Fibroblast of lung (primary cell): Measurements from ENCODE around the gene TM9SF4.

ENCODE experiments used
- CTCF ChIP-seq, 2 donors: IDR thresholded peaks in 1 of 2; conservative IDR thresholded peaks in 1 of 2; 1 replicate in 1 of 2; 2 replicates in 1 of 2; pipeline ENCODE4 v1.5.1; 2011 to 2012; ENCODE audit warnings: low read length in 2 of 2, control low read depth in 1 of 2, inconsistent platforms in 1 of 2, low read depth in 1 of 2, mild to moderate bottlenecking in 1 of 2
- EZH2 ChIP-seq: IDR thresholded peaks from 2 replicates; pipeline ENCODE4 v1.5.1; 2012; ENCODE audit warnings: low read length, control low read depth, mild to moderate bottlenecking; ENCODE audit errors: missing control alignments

- TF ChIP-seq EZH2: no peak
- no peak for TF ChIP-seq CTCF (conservative IDR thresholded peaks at IDR 0.05 in 1 of 2, IDR thresholded peaks at IDR 0.05 in 1 of 2; ENCODE audit: low read depth in 1 of 2, low read length in 2 of 2)
Observed at GRCh38 chr20:32111753-32112152, 2.2 kb downstream of the TM9SF4 start.
